Right renal cortex interstitium (tissue), 3 donors: Measurements from ENCODE around the gene OR10J4. TPM values are rescaled to one million over a fixed set of nuclear protein-coding genes. Genes with fewer than 3 reads are reported as not detected.
"Not testable (repeated sequence)": the region's sequence is repeated elsewhere in the genome, so short reads cannot be mapped to it uniquely, and the experiment has no call there.

Experiments used
- DNase-seq, 3 donors: peaks; one replicate each; pipeline ENCODE4 v3.0.0-alpha.2; 2013; ENCODE audit warnings: low read depth in 3 of 3, low spot score in 2 of 3
- polyA plus RNA-seq, 3 donors: library from polyadenylated mRNA; unstranded; fragments of 120-200 nt; gene quantifications; one replicate each; pipeline ENCODE4 v1.2.1, GENCODE V29; 2013; ENCODE audit not compliant: insufficient read length in 3 of 3

OR10J4 gene
- polyA plus RNA-seq: not detected

DNA sequence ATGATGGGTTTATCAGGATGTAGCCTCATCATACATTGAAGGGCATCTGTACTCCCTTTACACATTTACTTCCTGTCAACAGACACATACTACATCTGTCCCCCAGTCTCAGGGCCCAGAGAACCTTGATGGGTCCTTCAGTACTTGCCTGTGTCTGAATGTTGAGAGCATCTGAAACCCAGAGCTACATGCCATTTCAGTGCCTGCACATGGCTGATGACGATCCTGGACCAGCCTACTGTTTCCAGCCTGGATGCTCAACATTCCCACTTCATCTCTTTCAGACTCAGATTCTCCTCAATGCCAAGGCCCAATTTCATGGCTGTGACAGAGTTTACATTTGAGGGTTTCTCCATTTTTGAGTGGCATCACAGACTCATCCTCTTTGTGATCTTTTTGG lies at the start of gene OR10J4:
OR10J4 (plus strand) TSS at position 301 of the 400 bp plus-strand sequence.
- no peak for DNase-seq

DNA sequence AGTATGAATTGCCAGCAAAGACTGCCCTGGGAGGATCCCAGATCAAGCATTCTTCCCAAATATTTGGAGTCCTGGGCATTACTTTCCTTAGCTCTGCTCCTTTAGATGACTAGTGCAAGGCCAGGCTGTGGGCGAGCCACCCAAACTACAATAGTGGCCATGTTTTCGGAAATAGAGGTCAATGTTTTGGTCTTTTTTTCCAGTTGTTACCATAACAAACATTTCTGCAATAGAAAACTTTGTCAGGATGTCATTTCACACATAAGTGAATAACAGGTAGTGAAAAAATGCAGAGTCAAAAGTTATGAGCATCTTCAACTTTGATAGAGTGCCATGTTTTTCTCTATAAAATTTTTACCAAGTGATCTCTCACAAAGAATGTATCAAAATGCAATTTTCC lies 25.2 kb upstream of the OR10J4 start:
- no peak for DNase-seq

DNA sequence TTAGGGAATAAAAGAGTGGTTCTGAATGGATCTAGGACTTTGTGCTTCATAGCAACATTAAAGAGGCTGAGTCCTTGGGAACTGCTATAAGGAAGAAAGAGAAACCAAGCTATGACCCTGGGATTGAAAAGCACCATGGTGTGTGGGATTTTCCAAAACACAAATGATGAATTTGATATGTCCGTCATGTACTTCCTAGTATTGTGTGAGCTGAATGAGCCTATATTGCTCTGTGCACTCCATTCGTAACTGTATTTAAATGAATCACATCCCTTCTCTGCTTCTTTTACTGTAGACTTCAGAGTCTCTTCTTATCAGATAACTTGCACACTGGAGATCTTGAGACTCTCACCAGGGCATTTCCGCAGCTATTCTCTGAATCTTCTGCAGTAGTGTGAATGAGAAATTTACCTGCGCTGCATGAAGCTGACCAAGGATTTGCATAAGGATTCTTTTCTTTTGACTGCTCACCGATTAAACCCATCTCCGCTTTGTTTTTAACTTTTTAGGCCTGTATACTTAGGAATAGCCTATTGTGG lies 23.1 kb upstream of the OR10J4 start:
- no peak for DNase-seq

DNA sequence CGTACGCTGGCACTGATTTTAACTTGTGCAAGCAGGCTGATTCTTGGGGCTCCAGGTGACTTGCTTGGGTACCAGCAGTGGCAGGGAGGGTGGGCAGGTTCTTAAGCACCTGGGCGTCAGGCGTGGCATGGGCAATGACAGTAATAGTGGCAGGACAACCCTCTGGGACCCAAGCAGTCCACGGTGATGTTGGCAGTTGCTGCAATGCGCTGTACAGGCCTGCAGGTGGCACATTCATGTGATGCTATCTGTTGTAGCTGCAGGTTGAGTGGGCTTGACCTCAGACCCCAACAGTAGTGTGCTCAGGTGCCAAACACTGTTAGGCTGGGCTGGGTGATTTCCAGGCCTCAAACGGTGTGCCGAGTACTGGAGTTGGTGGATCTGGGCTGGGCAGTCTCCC lies 10.2 kb upstream of the OR10J4 start:
- no peak for DNase-seq

DNA sequence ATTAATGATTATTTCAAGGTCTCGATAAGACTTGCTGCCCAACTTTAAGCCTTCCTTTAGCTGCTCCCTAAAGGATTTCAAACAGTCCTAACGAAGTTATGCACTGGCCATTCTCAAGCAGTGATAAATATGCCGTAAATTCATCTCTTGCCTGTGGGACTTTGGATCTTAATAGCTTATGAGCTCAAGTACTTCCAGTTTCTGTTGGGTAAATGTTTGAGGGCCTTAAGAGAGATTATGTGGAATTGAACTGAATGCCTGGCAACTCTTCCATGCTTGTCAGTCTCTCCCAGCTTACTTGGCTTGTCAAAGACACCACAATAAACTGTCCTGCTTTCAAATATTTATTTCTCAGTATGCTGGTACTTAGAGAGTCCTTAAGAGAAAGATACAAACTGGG lies 3.5 kb upstream of the OR10J4 start:
- no peak for DNase-seq

DNA sequence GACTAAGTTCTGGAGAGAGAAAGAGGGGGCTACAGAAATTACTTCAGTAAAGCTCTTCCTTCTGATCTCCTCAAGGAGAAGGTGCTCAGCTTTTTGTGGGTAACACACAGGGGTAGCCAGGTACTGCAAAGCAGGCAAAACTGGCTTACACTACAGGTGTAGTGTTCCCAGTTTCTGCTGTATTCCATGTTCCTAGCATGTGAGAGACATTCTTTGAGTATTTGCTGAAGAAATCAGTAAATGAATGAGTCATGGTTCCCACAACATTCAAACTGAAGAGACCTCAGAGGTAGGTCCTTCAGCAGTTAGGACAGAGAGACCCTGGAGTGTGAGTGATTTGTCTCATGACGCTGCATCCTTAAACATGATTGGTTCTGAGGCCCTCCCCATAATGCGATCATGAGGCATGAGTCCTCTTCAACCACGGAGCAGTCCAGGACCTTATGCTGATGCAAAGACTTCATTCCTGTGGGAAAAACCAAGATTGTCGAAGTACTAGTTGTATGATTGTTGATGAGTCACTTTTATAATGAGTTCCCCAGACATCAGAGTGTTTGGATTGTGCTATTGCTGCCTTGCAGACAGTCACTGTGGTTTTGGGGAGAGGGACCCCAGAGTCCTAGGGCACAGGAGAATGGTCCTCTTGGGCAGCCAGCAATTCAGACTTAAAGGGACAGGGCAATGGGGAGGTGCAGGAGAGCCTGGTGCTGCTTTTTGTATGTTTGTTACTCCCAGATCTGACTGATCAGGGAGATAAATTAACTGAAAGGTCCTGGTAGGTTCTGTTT lies 2.7 kb upstream of the OR10J4 start:
- no peak for DNase-seq

DNA sequence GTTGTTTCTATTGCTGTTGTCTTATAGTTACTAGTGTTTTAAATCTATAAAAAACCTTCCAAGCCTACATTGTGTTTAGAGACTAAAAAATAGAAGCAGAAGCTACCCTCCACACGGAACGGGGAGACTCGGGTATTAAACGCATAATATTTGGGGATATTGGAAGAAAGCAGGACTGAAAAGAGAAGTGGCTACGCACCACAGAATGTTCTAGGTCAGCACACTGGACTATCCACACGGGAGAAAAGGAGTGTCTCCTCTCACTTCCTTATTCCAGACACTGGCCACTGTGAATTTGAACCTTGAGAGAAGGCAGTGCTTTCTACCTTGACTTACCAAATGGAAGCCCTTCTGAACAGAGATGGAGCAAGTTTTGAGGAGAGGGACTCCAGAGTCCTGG lies 1.0 kb upstream of the OR10J4 start:
- DNase-seq: no peak

DNA sequence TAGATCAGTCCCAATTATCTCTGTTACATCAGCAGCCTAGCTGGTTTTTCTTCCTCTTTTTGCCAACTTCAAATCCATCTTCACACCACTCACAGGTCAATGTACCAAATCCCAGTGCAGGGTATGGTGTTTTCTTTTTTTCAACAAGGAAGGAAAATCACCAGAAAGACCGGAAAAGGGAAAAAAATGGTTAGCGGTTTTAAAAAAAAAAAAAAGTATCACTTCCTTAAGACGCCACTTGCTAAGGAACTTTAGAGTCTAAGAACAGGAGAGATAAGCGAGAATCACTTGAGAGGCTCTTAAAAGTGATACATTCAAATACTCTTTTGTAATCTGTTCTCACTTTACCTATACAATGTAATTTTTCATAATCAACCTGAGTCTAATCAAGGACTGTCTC lies 4.5 kb downstream of the OR10J4 start:
- DNase-seq: no peak

DNA sequence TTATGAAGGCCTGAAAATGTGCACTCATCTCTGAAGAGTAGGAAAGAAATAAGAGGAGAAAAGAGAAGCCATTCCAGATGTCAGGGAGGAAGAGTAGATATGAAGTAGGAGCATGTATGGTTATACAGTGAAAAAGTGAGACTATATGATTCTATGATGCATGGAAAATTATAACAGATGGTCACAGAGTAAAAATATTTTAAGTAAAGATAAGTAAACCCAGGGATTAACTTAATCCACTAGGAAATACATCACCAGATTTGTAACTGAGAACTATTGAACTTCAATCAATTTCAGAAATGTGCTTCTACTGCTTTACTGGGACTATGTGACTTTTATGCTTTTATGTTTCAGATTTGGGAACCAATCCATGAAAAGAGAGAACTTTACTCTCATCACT lies 7.4 kb downstream of the OR10J4 start, which contains the start of gene OR10J1:
OR10J1 (plus strand) TSS at position 301 of the 400 bp plus-strand sequence; CDS start at position 371, 70 bp downstream.
- no peak for DNase-seq

DNA sequence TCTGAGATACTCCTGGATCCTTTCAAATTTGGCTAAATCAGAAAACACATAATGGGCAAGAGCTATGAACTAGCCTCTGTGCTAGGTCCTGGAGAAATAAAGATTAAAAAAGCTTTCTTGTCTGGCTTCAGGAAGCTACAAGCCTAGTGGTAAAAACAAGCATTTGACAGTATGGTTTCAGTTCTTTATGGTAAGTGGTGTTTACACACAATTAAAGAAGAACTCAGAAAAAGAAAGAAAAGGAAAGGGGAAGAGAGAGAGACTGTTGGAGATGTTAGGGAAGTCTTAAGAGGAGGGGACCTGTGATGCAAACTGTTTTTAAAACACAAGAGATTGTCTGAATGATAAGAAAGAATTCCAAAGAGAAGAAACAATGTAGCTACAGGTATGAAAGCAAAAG lies 9.4 kb downstream of the OR10J4 start:
- DNase-seq: no peak

DNA sequence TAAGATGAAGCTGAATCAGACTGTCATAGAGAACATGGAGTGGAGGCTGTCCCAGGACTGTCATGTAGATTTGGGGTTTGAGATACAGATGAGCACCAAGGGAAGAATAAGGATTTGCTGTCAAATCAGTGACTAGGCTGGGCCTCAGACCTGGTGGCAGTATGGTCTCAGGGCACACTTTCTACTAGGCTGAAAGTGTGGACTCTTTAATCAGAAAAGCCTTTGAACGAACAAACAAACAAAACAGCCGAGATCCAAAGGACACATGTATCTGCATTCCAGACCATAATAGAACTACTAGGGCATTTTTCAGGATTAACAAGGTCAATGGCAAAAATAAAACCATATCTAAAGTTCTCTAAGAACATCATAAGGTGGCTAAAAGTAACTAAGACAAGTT lies 10.4 kb downstream of the OR10J4 start:
- no peak for DNase-seq

DNA sequence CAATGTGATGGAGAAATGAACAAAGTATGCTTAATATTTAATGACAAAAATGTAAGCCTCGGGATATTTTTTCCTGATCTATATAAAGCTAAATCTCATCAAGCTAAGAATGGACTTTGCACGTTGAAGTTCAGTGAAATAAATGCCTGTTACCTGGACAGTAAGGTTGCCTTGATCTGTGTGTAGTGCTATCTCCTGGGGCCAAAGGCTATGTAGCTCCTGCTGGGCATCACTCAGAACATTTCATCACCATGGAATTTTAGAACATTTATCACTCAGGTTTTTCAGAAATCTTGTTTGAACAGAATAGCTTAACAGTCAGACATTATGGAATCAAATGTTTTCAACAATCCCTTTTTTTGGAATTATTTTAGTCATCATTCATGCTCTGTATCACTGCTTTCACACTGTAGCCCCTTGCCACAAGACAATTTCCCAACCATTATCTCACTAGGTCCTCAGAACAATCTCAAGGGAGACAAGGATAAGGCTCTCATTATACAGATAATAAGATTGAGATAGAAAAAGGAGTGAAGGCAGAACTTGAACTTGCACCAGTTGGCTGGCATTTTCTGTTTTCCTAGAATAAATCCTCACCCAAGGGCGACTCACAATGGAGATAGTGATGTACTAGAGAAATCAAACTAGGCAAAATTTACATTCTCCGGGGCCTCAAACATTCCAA lies 11.2 kb downstream of the OR10J4 start:
- no peak for DNase-seq

DNA sequence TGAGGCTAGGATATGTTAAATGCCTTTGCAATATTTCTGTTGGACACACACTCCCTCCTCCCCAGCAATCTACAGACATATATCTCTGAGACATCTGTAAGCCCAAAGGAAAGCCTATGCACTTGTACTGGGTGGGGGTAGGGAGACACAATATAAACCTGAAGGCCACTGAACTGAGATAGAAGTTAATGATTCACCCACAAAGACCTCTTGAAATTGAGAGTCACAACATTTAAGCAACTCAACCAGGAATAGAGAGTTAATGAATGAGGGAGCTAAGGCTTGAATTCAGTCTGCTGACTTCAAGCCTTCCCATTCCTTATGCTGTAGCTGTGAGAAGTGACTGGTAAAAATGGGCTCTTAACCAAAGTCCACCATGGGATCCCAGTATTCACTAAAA lies 12.5 kb downstream of the OR10J4 start:
- DNase-seq: peak in 1 of 3 donors; percentile 3

DNA sequence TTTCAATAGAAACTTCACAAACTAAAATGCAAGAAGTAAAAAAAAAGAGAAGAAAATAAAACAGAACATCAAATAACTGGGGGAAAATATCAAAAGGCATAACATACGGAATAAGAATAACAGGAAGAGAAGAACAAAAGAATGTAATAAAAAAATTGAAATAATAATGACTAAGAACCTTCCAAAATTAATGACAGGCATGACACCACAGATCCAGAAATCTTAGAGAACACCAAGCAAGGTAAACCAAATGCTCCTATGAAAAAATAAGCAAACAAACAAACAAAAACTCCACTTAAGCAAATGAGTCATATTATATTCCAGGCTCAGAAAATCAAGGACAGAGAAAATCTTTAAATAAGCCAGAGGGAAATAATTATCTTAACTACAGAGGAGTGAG lies 16.2 kb downstream of the OR10J4 start:
- DNase-seq: no peak

DNA sequence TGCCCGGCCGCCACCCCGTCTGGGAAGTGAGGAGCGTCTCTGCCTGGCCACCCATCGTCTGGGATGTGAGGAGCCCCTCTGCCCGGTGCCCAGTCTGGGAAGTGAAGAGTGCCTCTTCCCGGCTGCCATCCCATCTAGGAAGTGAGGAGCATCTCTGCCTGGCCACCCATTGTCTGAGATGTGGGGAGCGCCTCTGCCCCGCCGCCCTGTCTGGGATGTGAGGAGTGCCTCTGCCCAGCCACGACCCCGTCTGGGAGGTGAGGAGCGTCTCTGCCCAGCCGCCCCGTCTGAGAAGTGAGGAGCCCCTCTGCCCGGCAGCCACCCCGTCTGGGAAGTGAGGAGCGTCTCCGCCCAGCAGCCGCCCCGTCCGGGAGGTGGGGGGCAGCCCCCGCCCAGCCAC lies 17.6 kb downstream of the OR10J4 start:
- not testable (repeated sequence) for DNase-seq

DNA sequence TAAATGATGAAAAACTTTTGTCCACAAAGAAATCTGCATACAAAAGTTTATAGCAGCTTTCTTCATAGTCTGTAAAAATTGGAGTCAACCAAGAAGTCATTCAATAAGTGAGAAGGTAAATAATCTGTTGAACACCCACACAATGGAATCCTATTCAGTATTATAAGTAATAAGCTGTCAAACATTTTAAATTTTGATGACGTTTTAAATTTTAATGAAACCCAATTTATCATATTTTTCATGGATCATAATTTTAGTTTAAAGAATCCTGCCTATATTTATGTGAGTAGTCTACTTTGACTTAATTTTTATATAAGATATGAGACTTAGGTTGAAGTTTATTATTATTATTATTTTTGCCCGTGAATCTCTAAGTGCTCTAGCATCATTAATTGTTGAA lies 27.5 kb downstream of the OR10J4 start:
- DNase-seq: no peak

DNA sequence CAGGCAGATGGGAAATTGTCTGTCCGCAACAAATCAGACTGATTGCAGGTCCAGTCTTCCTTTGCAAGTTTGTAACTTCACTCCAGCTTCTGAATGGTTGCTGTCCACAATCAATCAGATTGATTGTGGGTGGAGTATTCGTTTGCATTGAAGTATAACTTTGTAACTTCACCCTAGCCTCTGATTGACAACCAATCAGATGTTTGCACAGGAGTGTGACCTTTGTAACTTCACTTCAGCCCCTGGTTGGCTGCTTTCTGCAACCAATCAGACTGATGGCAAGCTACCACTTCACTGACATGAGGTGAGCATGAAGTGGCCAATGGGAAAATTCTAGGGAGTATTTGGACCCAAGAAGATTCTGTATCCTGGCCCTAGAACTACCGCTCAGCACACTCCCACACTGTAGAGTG lies 33.2 kb downstream of the OR10J4 start:
- no peak for DNase-seq

DNA sequence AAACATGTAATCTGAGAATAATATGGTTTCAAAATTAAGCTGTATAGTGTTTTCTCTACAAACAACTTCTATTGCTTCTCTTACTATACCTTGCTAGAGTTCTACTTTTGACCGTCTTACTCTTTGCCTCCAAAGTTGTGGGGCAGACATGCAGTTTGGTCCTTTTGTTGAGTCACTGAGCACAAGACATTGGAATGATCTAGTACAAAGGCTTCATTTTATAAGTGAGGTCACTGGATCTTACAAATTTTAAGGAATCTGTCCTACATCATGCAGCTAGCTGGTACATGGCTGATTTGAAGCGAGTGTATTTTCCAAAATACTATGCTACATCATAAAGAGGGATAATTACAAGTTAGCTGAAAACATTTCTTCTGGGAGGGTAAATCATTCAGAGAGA lies 36.3 kb downstream of the OR10J4 start:
- DNase-seq: no peak

DNA sequence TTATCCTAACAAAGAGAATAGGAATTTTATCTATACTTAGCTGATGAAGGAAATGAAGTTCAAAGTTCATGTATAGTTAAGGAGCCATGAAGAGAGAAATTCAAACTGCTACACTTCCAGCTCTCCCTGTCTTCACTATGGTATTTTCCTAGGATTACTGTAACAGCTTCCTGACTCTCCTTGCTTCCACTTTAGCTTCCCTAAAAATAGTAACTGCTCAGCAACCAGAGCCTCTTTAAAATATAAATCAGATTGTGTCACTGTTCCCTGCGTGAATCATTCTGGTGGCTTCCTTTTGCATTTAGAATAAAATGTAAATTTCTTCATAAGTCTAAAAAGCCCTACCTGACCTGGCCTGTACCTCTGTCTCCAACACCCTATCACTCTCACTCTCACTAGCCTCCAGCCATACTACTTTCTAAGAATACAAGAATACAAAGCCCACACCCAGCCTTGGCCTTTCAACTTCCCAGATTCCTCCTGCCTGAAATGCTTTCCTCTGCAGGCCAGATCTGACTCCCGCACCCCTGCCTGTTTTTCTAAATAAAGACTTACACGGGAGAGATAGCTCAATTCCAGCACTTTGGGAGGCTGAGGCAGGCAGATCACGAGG lies 38.0 kb downstream of the OR10J4 start:
- no peak for DNase-seq

DNA sequence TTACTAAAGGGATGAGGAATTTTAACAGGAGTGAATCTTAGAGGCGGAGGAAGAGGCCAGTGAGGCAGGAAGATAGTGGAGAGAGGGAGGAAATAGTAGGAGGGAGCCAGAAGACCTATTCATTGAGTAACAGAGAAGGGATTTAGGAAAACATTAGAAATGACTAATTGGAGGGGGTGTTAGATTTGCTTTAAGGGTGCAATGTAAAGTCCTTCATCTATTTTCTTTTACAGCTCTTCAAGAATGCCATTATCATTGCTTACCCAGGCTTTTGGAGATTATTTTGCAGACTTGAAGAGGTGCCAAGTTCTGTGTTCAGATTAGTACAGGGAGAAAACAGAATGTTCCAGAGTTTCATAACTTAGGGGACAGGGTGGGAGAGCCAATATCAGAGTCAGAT lies 41.3 kb downstream of the OR10J4 start:
- no peak for DNase-seq

DNA sequence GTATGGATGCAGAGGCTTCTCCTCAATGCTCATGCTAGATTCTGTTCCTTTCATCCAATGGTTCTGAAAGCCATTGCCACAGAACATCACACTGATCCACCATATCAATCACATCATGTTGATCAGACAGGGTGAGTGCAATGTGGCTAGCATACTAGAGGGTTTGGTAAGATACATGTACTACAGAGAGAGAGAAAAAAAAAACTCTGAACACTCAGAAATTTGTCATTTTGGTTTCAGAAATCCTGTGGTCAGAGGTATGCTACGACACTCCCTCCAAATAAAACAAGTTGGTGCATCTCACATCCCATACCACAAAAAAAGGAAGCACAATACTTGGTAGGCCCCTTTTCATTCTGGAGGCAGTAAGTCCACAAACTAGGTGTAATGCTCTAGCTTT lies 42.9 kb downstream of the OR10J4 start:
- no peak for DNase-seq
